Endodermal cell (in vitro differentiated cells): ENCODE data around the gene EFNB1. TPM values are rescaled to one million over a fixed set of nuclear protein-coding genes. Genes with fewer than 3 reads are reported as not detected.
A peak's percentile ranks its signal among the peaks of the same experiment; 100 is the strongest.

Source experiments
- DNase-seq: peaks from one replicate; pipeline ENCODE4 v3.0.0-alpha.2; 2017
- H3K27ac ChIP-seq: 2 replicates; pipeline ENCODE4 v1.5.1; 2013; ENCODE audit warnings: mild to moderate bottlenecking, low read depth, low read length, moderate library complexity
- H3K27me3 ChIP-seq: 2 replicates; pipeline ENCODE4 v1.6.1; 2013; ENCODE audit warnings: mild to moderate bottlenecking, low read length, moderate library complexity; ENCODE audit not compliant: insufficient read depth, control insufficient read depth, poor library complexity, severe bottlenecking
- H3K36me3 ChIP-seq: 2 replicates; pipeline ENCODE4 v1.7.0; 2013; ENCODE audit warnings: mild to moderate bottlenecking, low read length, moderate library complexity; ENCODE audit not compliant: control insufficient read depth, insufficient read depth
- H3K4me1 ChIP-seq: one replicate; pipeline ENCODE4 v1.7.0; 2013; ENCODE audit warnings: low read length; ENCODE audit not compliant: control insufficient read depth, insufficient read depth
- H3K4me3 ChIP-seq: 2 replicates; pipeline ENCODE4 v1.5.1; 2013; ENCODE audit warnings: mild to moderate bottlenecking, low read length, moderate library complexity
- H3K9ac ChIP-seq: 2 replicates; pipeline ENCODE4 v1.6.1; 2013; ENCODE audit warnings: mild to moderate bottlenecking, low read length, moderate library complexity; ENCODE audit not compliant: poor library complexity, severe bottlenecking; ENCODE audit errors: extremely low read depth
- H3K9me3 ChIP-seq: 2 replicates; pipeline ENCODE4 v1.6.1; 2013; ENCODE audit warnings: mild to moderate bottlenecking, low read length, moderate library complexity; ENCODE audit not compliant: control insufficient read depth
- H3K27ac Mint-ChIP-seq: 2 replicates; pipeline ENCODE4 v1.8.0; 2020; ENCODE audit warnings: mixed read lengths
- H3K27me3 Mint-ChIP-seq: 2 replicates; pipeline ENCODE4 v1.8.0; 2021; ENCODE audit warnings: mild to moderate bottlenecking, mixed read lengths; ENCODE audit not compliant: insufficient read depth
- H3K36me3 Mint-ChIP-seq: 2 replicates; pipeline ENCODE4 v1.8.0; 2020; ENCODE audit warnings: low read depth, mixed read lengths
- H3K4me1 Mint-ChIP-seq: 2 replicates; pipeline ENCODE4 v1.8.0; 2020; ENCODE audit warnings: mixed read lengths
- H3K4me3 Mint-ChIP-seq: 2 replicates; pipeline ENCODE4 v1.8.0; 2020; ENCODE audit warnings: mild to moderate bottlenecking, moderate library complexity, mixed read lengths
- H3K9me3 Mint-ChIP-seq: 2 replicates; pipeline ENCODE4 v1.8.0; 2020; ENCODE audit warnings: mild to moderate bottlenecking, mixed read lengths
- CTCF ChIP-seq: fragments of 200-600 bp; sonication (generic); conservative IDR thresholded peaks from 2 replicates; pipeline ENCODE4 v1.5.0; 2021; ENCODE audit warnings: antibody characterized with exemption, mild to moderate bottlenecking
- WGBS, 2 experiments: methylation state at CpG; one replicate each; pipeline versions ENCODE4 v1.1.5 to v1.1.7; 2013; ENCODE audit warnings: missing lambda C conversion rate in 2 of 2, mixed read lengths in 1 of 2; ENCODE audit not compliant: insufficient coverage in 1 of 2, insufficient read length in 1 of 2; 5-methylcytosine and 5-hydroxymethylcytosine counted together
- total RNA-seq, 2 donors: library from RNA; stranded (reverse); fragmentation: NEBNext Ultra II Directional in 1 of 2; extraction: Animal tissue kit (Norgen Biotek cat#: 25700) in 1 of 2; gene quantifications; 2 replicates in 1 of 2; 3 replicates in 1 of 2; pipeline ENCODE4 v1.2.1, GENCODE V29; 2021

The EFNB1 gene
- total RNA-seq, 2 donors from 2014 or later = 11.1 to 13.6 TPM

GRCh38 chrX:68878977-68879645, 50.3 kb downstream of the EFNB1 start:
- no peak overlapping the region for H3K4me3 Mint-ChIP-seq
- Histone ChIP-seq H3K4me3 (no peak overlapping the region), H3K27ac (no peak overlapping the region), H3K4me1 (no peaks in the 10 kb centered on the region), H3K27me3 (peaks cover 10% of the 10 kb centered on the region), H3K36me3 (no peaks in the 10 kb centered on the region), H3K9me3 (no peaks in the 10 kb centered on the region), H3K9ac (no peak overlapping the region)
- H3K27ac Mint-ChIP-seq = no peak overlapping the region
- peaks cover 16% of the 10 kb centered on the region for H3K4me1 Mint-ChIP-seq
- no peak for DNase-seq
- no peak for TF ChIP-seq CTCF
- peaks cover 42% of the 10 kb centered on the region for H3K27me3 Mint-ChIP-seq
- H3K9me3 Mint-ChIP-seq = peaks cover 64% of the 10 kb centered on the region
- 79% methylated on average over 9 of the region's 11 CpGs; no CpG with 5 or more reads in 1 of the 2 experiments for WGBS, 2 experiments
- no peaks in the 10 kb centered on the region for H3K36me3 Mint-ChIP-seq

GRCh38 chrX:68880846-68881552, 52.2 kb downstream of the EFNB1 start:
- H3K4me1 Mint-ChIP-seq = peaks cover 16% of the 10 kb centered on the region
- peaks cover 52% of the 10 kb centered on the region for H3K9me3 Mint-ChIP-seq
- H3K27me3 Mint-ChIP-seq = peaks cover 26% of the 10 kb centered on the region
- no peak for TF ChIP-seq CTCF
- no peak overlapping the region for H3K4me3 ChIP-seq
- no peaks in the 10 kb centered on the region for H3K36me3 Mint-ChIP-seq
- no peaks in the 10 kb centered on the region for H3K4me1 ChIP-seq
- H3K27me3 ChIP-seq = no peaks in the 10 kb centered on the region
- no peak overlapping the region for H3K27ac Mint-ChIP-seq
- WGBS, 2 experiments = 14% methylated on average over 8 of the region's 9 CpGs; no CpG with 5 or more reads in 1 of the 2 experiments
- no peaks in the 10 kb centered on the region for H3K9me3 ChIP-seq
- no peak overlapping the region for H3K4me3 Mint-ChIP-seq
- H3K36me3 ChIP-seq = no peaks in the 10 kb centered on the region
- DNase-seq = peak; percentile 83
- no peak overlapping the region for H3K27ac ChIP-seq
- H3K9ac ChIP-seq = no peak overlapping the region

- Histone ChIP-seq H3K9me3 (no peaks in the 10 kb centered on the region), H3K36me3 (no peaks in the 10 kb centered on the region), H3K9ac (no peak overlapping the region), H3K27ac (no peak overlapping the region), H3K4me3 (no peak overlapping the region), H3K4me1 (no peaks in the 10 kb centered on the region), H3K27me3 (peaks cover under 1% of the 10 kb centered on the region)
- Mint-ChIP-seq H3K27me3 (peaks cover 18% of the 10 kb centered on the region), H3K4me1 (peaks cover 16% of the 10 kb centered on the region), H3K4me3 (no peak overlapping the region), H3K9me3 (peaks cover 45% of the 10 kb centered on the region), H3K27ac (no peak overlapping the region), H3K36me3 (no peaks in the 10 kb centered on the region)
- DNase-seq = no peak
- TF ChIP-seq CTCF = no peak
- WGBS, 2 experiments = 80 to 88% methylated on average over 3 to 5 of the region's 5 CpGs
These were observed 53.1 kb downstream of the EFNB1 start for GRCh38 chrX:68881911-68882310.
